HG03520 (cell line): ENCODE measurements around the gene STARD5.

ENCODE experiments used
- ATAC-seq: cut with Tn5 transposase; IDR thresholded peaks from one replicate; pipeline ENCODE4 v1.9.1; 2021; ENCODE audit warnings: mild to moderate bottlenecking, moderate library complexity; ENCODE audit not compliant: unreplicated experiment

The STARD5 gene

DNA sequence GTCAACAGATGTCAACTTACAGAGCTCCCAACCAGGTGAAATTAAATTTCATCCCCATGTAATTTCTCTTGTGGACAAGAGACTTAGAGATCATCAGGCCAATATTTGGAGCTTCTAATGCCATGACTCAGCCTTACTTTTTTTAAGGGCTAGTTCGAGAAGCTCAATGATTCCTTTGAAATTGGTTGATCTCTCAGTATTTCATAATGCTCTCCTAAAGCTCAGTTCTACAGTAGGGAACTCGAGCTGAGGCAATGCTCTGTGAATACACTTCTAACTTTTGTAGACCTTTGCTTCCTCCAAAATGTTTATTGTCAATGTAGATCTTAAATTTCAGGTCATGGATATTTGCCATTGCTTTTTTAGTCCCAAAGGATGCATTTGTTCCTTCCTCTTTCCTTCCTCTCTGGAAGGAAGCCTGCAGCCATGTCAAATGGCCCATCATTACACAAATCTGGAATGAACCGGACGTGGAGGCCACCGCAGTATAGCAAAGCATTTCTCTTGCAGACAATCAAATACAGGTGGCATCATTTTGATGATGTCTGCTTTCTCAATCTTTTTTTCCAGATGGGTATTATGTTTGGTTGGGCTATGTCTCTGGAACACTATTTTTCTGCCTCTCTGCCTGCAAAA lies 28.3 kb downstream of the STARD5 start:
- ATAC-seq = no peak

- ATAC-seq = no peak
Measured at GRCh38 chr15:81294516-81294880, 29.4 kb downstream of the STARD5 start.

DNA sequence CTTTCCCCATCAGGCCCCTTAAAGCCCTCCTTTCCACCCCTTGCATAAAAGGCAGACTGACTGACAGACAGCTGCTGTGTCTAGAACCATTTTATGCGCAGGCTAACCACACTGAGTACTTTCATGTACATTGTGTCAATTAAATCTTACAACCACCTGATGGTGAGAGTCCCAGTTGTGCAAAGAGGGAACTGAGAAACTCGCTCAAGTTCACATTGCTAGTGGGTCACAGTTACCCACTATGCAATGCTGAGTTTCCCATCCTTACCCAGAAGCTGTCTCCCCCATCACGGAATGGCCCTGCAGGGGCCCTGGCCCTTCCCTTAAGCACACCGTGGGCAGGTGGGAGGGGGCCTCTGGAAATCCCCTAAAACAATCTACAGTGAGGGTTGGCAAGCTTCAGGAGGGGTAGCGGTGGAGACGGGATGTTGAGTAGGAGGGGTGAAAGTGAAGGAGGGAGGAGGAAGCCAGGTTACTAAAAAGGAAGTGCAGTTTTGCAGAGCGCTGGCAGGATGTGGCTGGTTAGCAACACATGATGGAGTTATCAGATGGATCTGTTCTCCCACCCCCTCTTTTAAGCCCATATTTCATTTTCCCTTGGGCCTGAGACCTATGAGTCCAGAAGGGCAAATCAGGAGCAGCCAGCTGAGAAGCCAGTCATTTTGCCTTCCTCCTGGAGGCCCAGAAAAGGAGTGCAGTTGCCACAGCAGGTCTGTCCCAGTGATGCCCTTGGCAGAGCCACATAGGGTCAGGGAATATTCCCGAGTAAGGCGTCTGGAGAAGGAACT lies 30.0 kb downstream of the STARD5 start:
- ATAC-seq = peak; percentile 67

- ATAC-seq = peak; percentile 34
Measured at GRCh38 chr15:81292523-81293001, 31.4 kb downstream of the STARD5 start.

- ATAC-seq = no peak
Measured at GRCh38 chr15:81291916-81292522, 31.9 kb downstream of the STARD5 start.

- no peak for ATAC-seq
Measured at GRCh38 chr15:81289910-81290309, 34.0 kb downstream of the STARD5 start.

GRCh38 chr15:81288616-81289015 lies 35.3 kb downstream of the STARD5 start:
- ATAC-seq = no peak

DNA sequence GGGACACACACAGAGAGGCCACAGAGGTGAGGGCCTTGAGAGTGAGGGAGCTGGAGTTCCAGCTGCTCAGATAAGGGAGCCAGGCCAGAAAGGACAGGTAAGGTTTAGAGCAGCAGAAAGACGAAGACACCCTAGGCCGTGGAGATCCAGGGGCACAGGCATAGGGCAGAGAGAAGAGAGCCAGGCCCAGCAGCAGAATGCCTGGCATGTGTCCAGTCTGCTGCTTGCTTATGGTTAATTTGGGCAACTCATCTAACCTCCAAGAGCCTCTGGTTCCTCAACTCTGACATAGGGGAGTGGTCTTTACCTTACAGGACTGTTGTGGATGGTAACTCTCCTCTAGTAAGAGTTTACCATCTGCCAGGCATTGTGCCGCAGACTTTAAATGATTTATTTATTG lies 35.9 kb downstream of the STARD5 start:
- ATAC-seq = no peak

GRCh38 chr15:81286621-81287121 lies 37.3 kb downstream of the STARD5 start:
- no peak for ATAC-seq

DNA sequence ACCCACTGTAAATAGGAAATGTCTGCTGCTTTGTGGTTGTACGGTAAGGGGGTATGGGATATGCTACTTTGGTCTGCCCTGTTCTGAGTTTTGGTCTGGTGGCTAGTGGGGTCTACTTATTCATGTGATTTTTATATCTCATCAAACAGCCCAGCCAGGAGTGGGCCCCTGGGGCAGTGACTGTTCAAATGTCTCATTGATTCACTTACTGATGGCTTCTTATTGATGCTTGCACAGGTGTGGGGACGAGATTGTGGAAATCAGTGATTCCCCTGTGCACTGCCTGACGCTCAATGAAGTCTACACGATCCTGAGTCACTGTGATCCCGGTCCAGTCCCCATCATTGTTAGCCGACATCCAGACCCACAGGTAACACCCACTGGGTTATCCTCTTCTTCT lies 38.5 kb downstream of the STARD5 start:
- ATAC-seq = no peak

DNA sequence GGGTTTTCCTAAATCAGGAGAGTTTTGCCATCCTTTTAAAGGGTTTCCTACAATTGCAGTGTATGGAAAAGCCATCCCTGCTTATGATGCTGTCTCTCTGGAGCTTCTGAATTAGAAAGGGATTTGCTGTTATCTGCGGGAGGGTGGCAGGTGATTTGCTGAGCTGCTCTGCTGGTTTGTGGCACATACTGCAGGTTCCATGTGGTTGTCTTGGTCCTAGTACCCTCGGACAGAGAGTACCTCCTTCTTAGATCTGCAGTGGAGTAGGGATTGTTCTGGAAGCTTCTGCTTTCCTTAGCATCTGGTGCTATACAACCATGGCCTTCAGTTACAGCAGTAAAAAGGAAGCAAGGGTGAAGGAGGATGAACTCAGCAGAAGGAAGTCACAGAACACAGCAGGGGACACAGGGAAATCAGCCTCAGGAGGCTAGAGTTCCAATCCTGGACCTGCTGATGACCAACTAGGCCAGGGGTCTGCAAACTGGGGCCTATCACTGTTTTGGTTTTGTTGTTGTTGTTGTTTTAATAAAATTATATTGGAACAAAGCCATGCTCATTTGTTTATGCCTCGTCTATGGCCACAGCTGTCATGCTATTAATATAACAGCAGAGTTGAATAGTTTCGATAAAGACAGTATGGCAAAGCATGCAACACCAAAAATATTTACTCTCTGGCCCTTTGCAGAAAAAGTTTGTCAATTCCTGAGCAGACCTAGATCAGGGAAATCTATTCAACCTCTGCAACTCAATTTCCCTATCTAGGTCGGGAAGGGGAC lies 39.5 kb downstream of the STARD5 start:
- no peak for ATAC-seq

DNA sequence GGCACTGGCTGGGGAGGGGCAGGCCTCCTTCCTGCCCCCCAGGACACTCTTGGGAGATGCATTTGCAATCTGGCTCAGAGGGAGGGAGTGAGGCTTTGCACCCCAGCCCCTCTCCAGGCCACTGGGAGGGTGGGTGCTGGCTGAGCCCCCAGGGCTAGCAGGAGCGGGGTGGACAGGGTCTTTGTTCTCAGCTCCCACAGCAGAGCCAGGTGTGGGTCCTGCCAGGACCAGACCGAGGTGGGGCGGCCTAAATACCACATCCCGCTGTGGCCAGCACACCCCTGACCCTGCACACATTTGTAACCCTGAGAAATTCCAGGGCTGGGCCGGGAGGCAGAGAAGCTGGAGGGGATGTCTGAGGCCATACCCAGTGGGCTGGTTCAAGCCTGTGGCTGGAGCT lies 41.0 kb downstream of the STARD5 start:
- ATAC-seq = no peak

DNA sequence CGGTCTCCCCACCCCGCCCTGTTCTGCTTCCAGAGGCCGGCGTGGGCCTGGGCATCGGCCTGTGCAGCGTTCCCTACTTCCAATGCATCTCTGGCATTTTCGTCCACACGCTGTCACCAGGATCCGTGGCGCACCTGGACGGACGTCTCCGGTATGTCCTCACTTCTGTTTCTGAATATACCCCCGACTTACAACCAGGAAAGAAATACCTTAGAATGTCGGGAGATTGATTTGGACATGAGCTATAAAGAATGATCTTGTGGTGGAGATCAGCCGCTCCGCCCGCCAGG lies 41.4 kb downstream of the STARD5 start:
- no peak for ATAC-seq

- ATAC-seq = no peak
Measured at GRCh38 chr15:81281766-81282605, 42.0 kb downstream of the STARD5 start.

DNA sequence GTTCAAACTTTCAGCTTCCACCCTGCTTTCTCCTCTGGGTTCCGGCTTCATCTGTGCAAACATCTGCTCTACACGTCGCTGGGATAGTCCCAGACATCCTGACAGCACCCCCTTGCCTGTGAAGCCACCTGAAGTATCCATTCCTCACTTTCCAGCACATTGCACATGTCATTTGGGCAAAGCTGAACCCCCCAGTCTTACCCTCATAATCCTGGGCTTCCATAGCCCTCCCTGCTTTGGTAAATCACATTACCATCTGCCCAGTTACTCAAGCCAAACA lies 42.5 kb downstream of the STARD5 start:
- no peak for ATAC-seq

DNA sequence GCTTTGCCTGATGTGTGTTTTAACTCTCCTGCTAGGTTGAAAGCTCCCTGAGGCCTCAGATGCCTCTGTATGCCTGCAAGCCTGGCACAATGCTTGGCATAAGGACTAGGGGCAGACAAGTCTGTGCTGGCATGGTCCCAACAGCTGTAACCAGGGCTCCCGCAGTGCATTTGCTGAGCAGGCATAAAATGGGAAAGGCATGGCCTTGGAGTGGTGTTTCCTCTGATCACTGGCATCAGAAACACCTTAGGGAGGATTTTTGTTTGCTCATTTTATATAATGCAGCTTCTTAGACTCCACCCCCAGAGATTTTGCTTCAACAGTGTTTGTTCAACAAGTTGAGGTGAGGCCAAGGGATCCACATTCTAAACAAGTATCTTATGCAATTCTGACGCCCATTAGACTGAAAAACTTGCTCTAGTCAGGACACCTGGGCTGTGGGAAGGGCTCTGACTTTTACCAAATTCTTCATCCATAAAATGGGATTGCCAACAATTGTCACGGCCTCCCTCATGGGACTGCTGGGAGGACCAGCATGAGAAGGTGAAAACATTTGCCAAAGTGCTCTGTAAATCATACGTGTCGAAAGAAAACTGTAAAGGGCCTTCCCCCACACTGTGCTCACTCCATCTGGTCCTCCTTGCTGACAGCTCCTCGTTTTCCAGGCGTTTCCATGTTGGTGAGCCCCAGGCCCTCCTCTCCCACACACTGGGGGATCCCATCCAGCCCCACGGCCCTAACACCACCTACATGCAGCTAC lies 43.1 kb downstream of the STARD5 start:
- ATAC-seq = no peak

DNA sequence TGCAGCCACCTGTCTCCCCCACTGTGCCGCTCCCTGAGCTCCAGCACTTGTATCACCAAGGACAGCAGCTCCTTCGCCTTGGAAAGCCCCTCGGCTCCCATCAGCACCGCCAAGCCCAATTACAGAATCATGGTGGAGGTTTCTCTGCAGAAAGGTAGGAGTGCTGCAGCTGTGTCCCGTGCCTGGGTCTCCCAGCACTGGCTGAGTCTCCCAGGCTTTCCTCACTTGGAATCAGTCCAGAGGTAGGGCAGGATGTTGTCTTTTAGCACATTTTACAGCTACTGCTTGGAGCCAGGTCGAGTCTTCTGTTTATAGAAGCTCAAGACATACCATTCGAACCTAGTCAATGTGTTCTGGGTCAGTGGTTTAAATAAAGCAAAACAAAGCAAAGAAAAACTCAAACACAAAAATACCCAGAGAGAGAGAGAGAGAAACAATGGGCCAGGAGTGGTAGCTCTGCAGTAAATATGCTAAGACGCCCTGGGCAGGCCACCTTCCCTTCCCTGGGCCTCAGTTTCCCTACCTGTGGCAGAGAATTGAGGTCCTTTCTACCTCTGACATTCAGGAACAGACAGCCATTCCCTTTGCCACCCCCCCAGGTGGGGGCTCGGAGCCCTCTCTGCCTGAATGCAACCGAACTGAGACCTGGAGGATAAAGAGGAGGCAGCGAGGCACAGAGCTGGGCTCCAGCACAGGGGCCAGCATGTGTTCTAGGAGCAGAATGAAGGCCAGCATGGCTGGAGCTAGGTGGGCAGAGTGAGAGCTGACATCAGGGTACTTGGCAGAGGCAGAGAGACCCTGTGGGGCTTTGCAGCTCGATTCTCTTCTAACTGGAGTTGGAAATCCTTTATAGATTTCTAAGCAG lies 44.1 kb downstream of the STARD5 start:
- no peak for ATAC-seq

- ATAC-seq = no peak
Measured at GRCh38 chr15:81278306-81279029, 45.5 kb downstream of the STARD5 start.
